Psoas muscle (tissue), 8 donors: ENCODE results near the gene CCDC187. TPM values are rescaled to one million over a fixed set of nuclear protein-coding genes. Genes with fewer than 3 reads are reported as not detected.

Experiments used
- ATAC-seq, 4 donors: fragments of 200-7000 bp; cut with Tn5 transposase; one replicate each; pipeline ENCODE4 v1.9.1; 2020; ENCODE audit warnings: moderate library complexity in 3 of 4, mild to moderate bottlenecking in 2 of 4
- DNase-seq, 2 donors: peaks; one replicate each; pipeline ENCODE4 v3.0.0-alpha.2; 2020
- H3K27ac ChIP-seq: fragments of 200-600 bp; one replicate; pipeline ENCODE4 v1.8.0; 2022
- H3K27me3 ChIP-seq, 3 donors: fragments of 200-600 bp in 1 of 3; one replicate each; pipeline versions ENCODE4 v1.6.1 to v1.8.0; 2013 to 2022; ENCODE audit warnings: low read length in 2 of 3, mild to moderate bottlenecking in 2 of 3, moderate library complexity in 1 of 3; ENCODE audit not compliant: insufficient read depth in 3 of 3
- H3K36me3 ChIP-seq, 2 donors: fragments of 200-600 bp in 1 of 2; one replicate each; pipeline versions ENCODE4 v1.6.1 to v1.8.0; 2013 to 2022; ENCODE audit warnings: low read depth in 1 of 2, mild to moderate bottlenecking in 1 of 2, moderate library complexity in 1 of 2; ENCODE audit not compliant: insufficient read depth in 1 of 2
- H3K4me1 ChIP-seq: fragments of 200-600 bp; one replicate; pipeline ENCODE4 v1.8.0; 2022
- H3K4me3 ChIP-seq: fragments of 200-600 bp; one replicate; pipeline ENCODE4 v1.8.0; 2022; ENCODE audit warnings: mild to moderate bottlenecking
- H3K9me3 ChIP-seq: fragments of 200-600 bp; one replicate; pipeline ENCODE4 v1.8.0; 2022
- CTCF ChIP-seq: fragments of 200-600 bp; IDR thresholded peaks from one replicate; pipeline ENCODE4 v1.8.0; 2022; ENCODE audit warnings: antibody characterized with exemption
- WGBS, 3 donors: extraction: QIAGEN DNeasy Blood & Tissue Kit; methylation state at CpG; one replicate each; pipeline versions ENCODE4 v1.1.6 to v1.1.7; 2013; 5-methylcytosine and 5-hydroxymethylcytosine counted together
- intact Hi-C, 2 donors: fragments of 100-400 bp; cut with DNase I; formaldehyde crosslinking; loops; one replicate each; pipeline versions ENCODE4 v1.11.0 to v1.14.2; 2022
- polyA plus RNA-seq, 3 donors: library from polyadenylated mRNA; stranded (reverse); fragments of 200-250 nt; gene quantifications; one replicate each; pipeline ENCODE4 v1.2.3, GENCODE V29; 2013
- total RNA-seq, 4 donors: library from RNA; stranded (reverse); fragmentation: NEBNext Ultra II Directional in 2 of 4; extraction: Animal tissue kit (Norgen Biotek cat#: 25700) in 2 of 4; gene quantifications; one replicate each; pipeline versions ENCODE4 v1.2.1 to v1.2.4, GENCODE V29; 2021 to 2023
- donor health status: healthy with polysubstance abuse.
- donor health status: DM: no; HTN: no; CAD: no; lungs with moderate emphysema.
- donor health status: Bipolar disorder and iron deficiency.
- donor health status: healthy.
- donor health status: DM: yes; HTN: yes; CAD: no.
- donor health status: DM: no; HTN: no; CAD: no.
- donor health status: DM: no; HTN: no; CAD: no.
- donor health status: DM: yes; HTN: yes; CAD: no.

CCDC187 gene
- total and polyA plus RNA-seq, 7 donors: not detected

- 72 to 76% (median 72%) methylated on average over 10 of the region's 10 CpGs for WGBS, 3 donors
- H3K36me3 ChIP-seq: no peaks in the 10 kb centered on the region
- H3K9me3 ChIP-seq: no peaks in the 10 kb centered on the region
- H3K27me3 ChIP-seq: peaks cover 0 to 51% (median 3%) of the 10 kb centered on the region in 3 donors
- DNase-seq (no peak), ATAC-seq (no peak)
- no peak overlapping the region for H3K4me3 ChIP-seq
- intact Hi-C loops: no loop called here
- H3K27ac ChIP-seq: no peak overlapping the region
- no peak for TF ChIP-seq CTCF
- H3K4me1 ChIP-seq: no peaks in the 10 kb centered on the region
Observed at GRCh38 chr9:136304456-136304855, 562 bp upstream of the CCDC187 start.

- no peak for DNase-seq
- Histone ChIP-seq H3K36me3 (no peaks in the 10 kb centered on the region), H3K27ac (no peak overlapping the region), H3K4me3 (no peak overlapping the region), H3K9me3 (no peaks in the 10 kb centered on the region), H3K4me1 (no peaks in the 10 kb centered on the region), H3K27me3 (peaks cover 0 to 40% (median 4%) of the 10 kb centered on the region in 3 donors)
- no peak for TF ChIP-seq CTCF
- intact Hi-C loops: no loop called here
- ATAC-seq: no peak
- WGBS, 3 donors: 77 to 79% (median 77%) methylated on average over 33 to 34 of the region's 34 CpGs
Observed at GRCh38 chr9:136303066-136303824, 649 bp downstream of the CCDC187 start.

GRCh38 chr9:136302527-136302926, 1.4 kb downstream of the CCDC187 start:
- no peak for DNase-seq
- Histone ChIP-seq H3K4me1 (no peaks in the 10 kb centered on the region), H3K9me3 (no peaks in the 10 kb centered on the region), H3K27me3 (peaks cover 0 to 45% (median 4%) of the 10 kb centered on the region in 3 donors), H3K36me3 (no peaks in the 10 kb centered on the region), H3K27ac (no peak overlapping the region), H3K4me3 (no peak overlapping the region)
- intact Hi-C loops: no loop called here
- TF ChIP-seq CTCF: no peak
- WGBS, 3 donors: 80 to 82% (median 82%) methylated on average over 11 to 12 of the region's 12 CpGs
- ATAC-seq: no peak

- Histone ChIP-seq H3K27me3 (peaks cover 0 to 55% (median 7%) of the 10 kb centered on the region in 3 donors), H3K4me1 (no peaks in the 10 kb centered on the region)
- DNase-seq: no peak
Observed at GRCh38 chr9:136300866-136301265, 3.0 kb downstream of the CCDC187 start.

More at GRCh38 chr9:136300866-136301265, 3.0 kb downstream of the CCDC187 start:
- Histone ChIP-seq H3K9me3 (no peaks in the 10 kb centered on the region), H3K36me3 (no peaks in the 10 kb centered on the region), H3K4me3 (no peak overlapping the region), H3K27ac (no peak overlapping the region)
- no peak for TF ChIP-seq CTCF
- 82 to 86% (median 86%) methylated on average over 13 of the region's 13 CpGs for WGBS, 3 donors
- no peak for ATAC-seq
- intact Hi-C loops: no loop called here
